NCI-H774 (cell line): ENCODE results near the gene CRBN.

Experiments used
- DNase-seq: peaks from one replicate; lab custom pipeline; 2025; lab: John Stamatoyannopoulos, UW

Gene CRBN

DNA sequence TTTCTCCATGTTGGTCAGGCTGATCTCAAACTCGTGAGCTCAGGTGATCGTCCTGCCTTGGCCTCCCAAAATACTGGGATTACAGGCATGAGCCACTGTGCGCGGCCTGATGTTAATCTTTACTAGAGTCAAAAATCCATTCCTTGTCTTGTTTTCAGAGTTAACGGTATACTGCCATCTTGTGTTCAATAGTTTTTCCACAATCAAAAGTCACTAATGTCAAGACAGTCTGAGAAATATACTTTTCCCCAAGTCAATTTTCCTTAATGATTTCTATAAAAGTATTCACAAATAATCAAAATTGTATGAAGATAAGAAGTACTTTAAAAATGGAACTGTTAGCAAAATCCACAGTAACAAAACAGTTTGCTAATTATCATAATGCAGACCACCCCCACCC is 8.5 kb downstream of the CRBN start:
- no peak for DNase-seq

DNA sequence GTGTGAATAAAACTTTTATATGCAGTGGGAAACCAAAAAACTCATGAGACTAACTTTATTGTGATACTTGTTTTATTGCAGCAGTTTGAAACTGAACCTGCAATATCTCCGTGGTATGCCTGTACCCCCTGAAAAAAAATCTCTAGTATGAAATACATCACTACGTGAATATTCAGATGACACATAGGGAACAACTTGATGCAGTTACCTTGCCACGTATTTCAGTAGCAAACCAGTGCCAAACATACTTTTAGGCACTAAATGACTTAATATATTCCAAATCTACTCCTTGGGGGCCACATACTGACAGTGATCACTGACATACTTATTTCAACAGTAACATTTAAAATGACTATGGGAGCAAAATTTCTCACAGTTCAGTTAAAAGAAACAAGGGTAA is 13.8 kb downstream of the CRBN start:
- no peak for DNase-seq

GRCh38 chr3:3165241-3165640 is 14.2 kb downstream of the CRBN start:
- no peak for DNase-seq

- no peak for DNase-seq
Observed at GRCh38 chr3:3160826-3161225, 18.7 kb downstream of the CRBN start.

GRCh38 chr3:3157484-3157883 is 22.0 kb downstream of the CRBN start:
- no peak for DNase-seq

DNA sequence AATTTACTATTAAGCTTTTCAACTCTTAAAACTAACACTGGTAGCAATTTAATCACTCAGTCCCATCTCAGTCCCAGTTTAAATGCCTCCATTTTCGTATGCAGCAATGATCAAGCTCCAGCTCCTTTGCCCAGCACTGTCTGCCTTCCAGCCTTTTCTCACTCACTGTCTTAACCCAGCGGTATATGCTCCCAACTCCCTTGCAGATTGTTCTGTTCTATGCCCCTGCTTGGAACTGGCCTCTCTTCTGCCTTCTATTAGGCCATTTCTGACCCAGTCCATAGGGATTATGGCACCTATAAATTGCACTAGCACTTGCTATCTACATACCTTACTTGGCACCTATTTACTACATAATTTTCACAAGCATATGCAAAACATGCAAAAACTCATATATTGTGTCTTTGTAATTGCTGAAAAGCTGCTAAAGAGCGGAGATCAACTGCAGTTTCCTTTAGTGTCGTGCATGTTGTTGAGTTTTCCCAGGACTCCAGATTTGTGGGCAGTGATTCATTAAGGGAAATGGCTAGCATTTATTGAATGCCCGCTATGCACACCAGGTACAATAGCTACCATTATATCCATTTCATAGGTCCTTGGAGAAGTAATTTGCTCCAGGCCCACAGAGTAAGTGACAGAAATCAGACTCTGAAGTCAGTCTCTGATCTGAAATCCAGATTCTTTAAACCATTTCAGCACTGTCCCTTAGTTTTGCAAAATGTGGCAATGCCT is 24.4 kb downstream of the CRBN start:
- no peak for DNase-seq

GRCh38 chr3:3151513-3151912 is 28.0 kb downstream of the CRBN start:
- no peak for DNase-seq

GRCh38 chr3:3149560-3149959 is 29.9 kb downstream of the CRBN start:
- no peak for DNase-seq

- DNase-seq, result no peak
Observed at GRCh38 chr3:3145831-3146230, 33.7 kb downstream of the CRBN start.

DNA sequence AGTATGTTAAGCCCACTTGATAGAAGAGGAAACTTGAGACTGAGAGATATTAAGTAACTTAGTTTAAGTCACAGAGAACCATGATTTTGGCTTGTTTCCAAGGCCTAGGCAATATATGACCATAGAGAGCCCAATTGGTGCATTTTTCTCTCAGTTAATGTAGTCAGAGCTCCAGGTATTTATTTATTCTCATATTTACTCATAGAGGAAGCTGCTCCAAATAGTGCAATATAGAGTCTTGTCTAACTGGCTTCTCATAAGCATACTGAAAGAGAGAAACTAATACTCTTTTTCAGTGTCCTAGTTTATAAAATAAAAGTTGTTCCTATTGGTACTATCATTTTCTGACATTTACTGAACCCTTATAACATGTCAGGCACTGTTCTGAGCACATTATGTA is 37.6 kb downstream of the CRBN start:
- no peak for DNase-seq

- no peak for DNase-seq
Observed at GRCh38 chr3:3137526-3137925, 42.0 kb downstream of the CRBN start.

DNA sequence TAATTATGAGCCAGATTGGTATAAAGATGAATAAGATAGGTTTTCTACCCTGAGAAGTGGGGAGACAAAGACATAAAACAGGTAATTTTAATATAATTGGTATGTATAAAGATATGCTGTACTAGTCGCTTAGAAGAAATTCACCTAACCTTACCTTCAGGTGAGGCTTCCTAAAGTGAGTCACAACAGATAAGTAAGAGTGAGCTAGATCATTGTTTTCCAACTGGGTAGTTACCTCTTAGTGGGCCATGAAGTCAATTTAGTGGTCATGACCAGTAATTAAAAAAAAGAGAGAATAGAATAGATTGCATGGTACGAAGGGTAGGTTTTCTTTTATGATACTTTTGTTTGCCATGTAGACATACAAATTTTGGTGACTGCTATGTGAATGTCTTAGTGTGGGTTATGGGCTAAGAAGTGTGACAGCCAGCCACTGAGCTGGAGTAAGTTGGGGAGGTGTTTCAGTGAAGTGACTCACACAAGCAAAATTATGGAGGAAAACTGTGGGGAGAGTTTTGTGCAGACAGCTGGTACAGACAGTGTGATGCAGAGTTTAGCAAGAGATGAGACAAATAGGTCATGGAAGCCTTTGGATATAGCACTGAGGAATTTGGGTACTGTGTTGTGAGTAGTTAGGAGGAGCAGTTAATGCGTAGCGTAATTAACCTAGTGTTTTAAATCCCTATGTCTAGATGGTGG is 44.6 kb downstream of the CRBN start:
- no peak for DNase-seq

DNA sequence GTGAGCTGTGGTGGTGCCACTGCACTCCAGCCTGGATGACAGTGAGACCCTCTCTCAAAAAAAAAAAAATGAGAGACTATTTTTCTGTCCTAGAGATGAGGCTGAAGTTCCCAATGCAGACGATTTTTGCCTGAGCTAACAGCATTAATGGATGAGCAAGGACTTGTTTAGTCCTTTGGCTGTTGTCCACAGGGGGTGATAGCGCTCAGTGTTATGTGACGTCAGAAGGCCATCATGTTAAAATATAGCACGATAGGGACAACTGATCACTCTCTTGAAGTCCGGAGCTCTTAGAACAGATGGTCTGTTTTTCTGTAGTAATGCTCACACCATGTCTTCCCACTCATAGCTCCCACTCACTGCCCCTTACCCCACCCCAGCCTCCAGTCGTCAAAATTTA is 46.0 kb downstream of the CRBN start:
- DNase-seq, result no peak

- no peak for DNase-seq
Observed at GRCh38 chr3:3129579-3129978, 49.9 kb downstream of the CRBN start.

DNA sequence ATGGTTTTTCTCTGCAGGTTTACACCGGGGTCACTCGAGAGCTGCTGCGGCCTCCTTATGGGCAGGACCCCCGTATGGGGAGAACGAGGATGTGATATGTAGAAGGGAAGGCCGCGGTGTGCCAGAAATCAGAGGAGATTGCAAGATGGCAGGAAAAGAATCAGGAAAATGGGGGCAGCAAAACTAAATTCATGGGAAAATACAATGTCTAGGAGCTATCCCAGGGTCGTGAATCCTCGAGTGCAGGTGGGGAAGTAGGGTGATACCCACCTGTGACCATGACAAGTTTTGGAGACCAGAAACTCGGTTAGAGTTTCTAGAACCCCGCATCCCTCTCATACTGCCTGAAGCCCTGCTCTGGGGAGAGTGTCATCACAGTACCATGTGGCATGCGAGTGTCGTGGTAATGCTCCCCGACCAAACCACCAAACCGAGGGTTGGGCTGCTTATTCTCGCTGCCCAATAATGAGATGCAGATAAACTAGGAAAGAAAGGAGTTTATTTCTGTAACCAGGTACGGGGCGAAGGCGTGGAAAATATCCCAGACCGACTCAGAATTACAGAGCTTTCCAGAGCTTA is 52.0 kb downstream of the CRBN start:
- no peak for DNase-seq

DNA sequence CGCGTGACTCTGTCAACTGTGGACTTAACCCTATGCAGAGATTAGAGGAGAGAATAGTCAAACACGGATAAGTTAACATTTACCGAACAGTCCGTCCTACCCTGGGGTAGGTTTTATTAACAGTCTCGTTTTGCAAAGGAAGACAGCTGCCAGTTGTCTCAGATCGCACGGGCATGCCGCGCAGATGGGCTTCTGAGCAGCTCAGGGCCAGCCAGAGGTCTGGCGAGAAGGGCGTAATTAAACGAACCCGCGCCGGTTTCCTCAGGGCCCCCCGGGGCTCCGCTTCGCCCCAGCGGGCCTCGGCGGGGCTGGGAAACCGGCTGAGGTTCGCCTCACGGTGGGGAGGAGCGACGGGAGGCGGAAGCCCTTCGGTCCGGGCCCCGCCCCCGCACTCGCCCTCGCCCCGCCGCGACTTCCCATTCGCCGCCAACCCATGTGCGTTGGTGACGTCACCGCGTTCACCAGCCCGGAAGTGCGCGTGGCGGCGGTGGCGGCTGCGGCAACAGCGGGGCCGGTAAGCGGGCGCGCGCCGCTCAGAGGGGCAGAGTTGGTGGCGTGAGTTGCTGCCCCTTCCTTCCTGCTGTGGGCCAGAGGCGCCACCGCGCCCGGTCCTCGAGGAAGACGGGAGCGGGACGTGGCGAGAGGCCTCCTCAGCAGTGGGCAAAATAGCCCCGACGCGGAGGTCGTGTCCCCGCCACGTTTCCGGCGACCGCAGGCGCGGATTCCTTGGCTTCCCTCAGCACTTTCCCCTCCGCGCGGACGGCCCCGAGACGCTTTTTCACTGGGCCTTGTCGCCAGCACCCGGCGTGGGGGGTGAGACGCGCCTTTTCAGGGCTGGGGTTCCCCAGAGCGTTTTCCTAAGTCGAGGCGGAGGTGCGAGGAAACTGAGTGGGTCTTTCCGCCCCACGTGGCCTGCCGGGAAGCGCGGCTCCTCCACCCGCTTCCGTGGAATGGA is 52.7 kb downstream of the CRBN start, which contains the start of gene TRNT1:
Gene TRNT1, plus strand, starts transcription at position 464 of the 955 bp plus-strand sequence. CDS start 2,101 bp downstream, outside the sequence.
- DNase-seq, result peak; percentile 93

DNA sequence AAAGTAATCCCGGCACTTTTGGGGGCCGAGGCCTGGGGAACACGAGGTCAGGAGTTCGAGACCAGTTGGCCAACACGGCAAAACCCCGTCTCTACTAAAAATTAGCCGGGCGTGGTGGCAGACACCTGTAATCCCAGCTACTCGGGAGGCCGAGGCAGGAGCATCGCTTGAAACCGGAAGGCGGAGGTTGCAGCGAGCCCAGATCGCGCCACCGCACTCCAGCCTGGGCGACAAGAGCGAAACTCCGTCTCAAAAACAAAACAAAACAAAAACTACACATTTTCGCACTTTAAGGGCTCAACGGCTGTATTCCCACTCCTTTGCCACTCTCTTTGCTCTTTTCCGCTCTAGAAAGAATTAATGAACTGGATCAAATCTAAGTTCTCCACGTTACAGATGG is 53.5 kb downstream of the CRBN start:
- no peak for DNase-seq

- DNase-seq, result no peak
Observed at GRCh38 chr3:3119393-3119851, 60.1 kb downstream of the CRBN start.

GRCh38 chr3:3117651-3118050 is 61.8 kb downstream of the CRBN start:
- no peak for DNase-seq

DNA sequence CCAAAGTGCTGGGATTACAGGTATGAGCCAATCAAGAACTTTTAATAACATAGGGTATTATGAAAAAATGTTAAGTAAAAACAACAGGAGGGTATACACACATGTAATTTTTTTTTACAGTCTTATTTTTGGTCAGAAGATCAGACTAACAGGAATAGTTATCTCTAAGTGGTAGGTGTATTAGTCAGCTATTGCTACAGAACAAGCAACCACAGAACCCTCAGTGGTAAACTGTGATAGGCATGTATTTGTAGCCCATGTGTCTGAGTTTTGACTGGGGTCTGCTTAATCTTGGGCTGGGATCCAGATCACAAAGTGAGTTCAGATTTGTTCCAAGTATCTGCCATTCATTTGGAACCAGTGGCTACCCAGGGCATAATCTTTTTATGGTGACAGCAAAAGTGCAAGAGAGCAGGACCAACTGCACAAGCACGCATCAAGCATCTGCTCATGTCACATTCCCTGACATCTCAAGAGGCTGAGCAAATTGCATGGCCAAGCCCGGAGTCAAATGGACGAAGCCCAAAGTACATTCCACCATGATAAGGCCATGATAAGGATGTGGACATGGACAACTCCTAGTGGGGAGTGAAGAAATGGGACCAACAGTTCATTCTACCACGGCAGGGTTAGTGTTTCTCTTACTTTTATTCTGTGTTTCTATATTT is 66.3 kb downstream of the CRBN start:
- no peak for DNase-seq

GRCh38 chr3:3110749-3111361 is 68.6 kb downstream of the CRBN start:
- no peak for DNase-seq
